ENCODE results near the gene GUCY2D.

The GUCY2D gene

DNA sequence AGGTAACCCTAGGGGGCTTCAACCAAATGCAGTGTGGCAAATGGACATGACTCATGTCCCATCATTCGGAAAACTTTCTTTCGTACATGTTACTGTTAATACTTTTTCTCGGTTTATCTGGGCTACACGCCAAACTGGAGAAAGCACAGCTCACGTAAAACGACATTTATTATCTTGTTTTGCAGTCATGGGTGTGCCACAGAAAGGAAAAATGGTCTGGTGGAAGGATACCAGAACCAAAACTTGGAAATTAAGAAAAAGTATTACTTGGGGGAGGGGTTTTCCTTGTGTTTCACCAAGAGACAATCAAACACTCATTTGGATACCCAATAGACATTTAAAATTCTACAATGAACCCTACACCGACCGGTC lies 60.0 kb downstream of the GUCY2D start:
- no peak for TF ChIP-seq CTCF (IDR thresholded peaks at IDR 0.05)
- H3K27ac ChIP-seq: no peak overlapping the region
- H3K4me3 ChIP-seq (ENCODE audit: low read depth, low read length): peak overlapping the region; percentile 47
- no peaks in the 10 kb centered on the region for H3K9me3 ChIP-seq (ENCODE audit: control insufficient read depth, low read length)
- H3K36me3 ChIP-seq (ENCODE audit: control insufficient read depth, insufficient read depth, low read length): no peaks in the 10 kb centered on the region
- peak overlapping the region; percentile 6 for H2AFZ ChIP-seq
- H3K27me3 ChIP-seq (ENCODE audit: control insufficient read depth, insufficient read depth, low read length): no peaks in the 10 kb centered on the region
- no peak overlapping the region for H3K9ac ChIP-seq
- no peaks in the 10 kb centered on the region for H3K79me2 ChIP-seq
- H3K4me1 ChIP-seq: peaks cover 7% of the 10 kb centered on the region
- peak overlapping the region; percentile 75 for H3K4me2 ChIP-seq (ENCODE audit: low read length)

DNA sequence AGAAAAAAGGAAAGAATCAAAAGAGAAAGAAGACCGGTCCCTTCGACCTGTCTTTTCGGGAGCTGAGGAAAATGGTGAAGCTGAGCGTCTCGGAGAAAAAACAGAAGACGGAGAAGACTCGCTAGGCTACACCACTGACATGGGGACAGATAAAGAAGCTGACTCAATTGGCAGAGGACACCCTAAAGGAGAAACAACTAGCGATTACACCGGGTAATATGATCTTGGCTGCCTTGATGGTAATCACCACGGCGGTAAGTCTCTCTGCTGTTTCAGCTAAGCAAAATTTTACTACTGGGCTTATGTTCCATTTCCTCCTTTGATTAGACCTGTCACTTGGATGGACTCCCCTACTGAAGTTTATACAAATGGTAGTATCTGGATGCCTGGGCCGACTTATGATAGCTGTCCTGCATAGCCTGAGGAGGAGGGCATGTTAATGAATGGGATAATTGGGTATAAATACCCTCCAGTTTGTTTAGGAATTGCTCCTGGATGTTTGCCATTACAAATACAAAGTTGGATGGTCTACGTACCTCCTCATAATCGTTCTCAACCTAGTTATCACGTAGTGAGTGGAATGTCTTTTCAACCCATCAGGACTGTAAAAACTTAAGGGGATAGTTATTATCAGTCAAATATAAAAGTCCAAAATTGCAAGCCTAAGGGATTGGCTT lies 60.5 kb downstream of the GUCY2D start:
- H3K4me2 ChIP-seq (ENCODE audit: low read length): peak overlapping the region; percentile 75
- no peaks in the 10 kb centered on the region for H3K36me3 ChIP-seq (ENCODE audit: control insufficient read depth, insufficient read depth, low read length)
- no peaks in the 10 kb centered on the region for H3K9me3 ChIP-seq (ENCODE audit: control insufficient read depth, low read length)
- H3K9ac ChIP-seq: no peak overlapping the region
- TF ChIP-seq CTCF (IDR thresholded peaks at IDR 0.05): no peak
- H3K27me3 ChIP-seq (ENCODE audit: control insufficient read depth, insufficient read depth, low read length): no peaks in the 10 kb centered on the region
- peak overlapping the region; percentile 6 for H2AFZ ChIP-seq
- H3K79me2 ChIP-seq: no peaks in the 10 kb centered on the region
- H3K4me1 ChIP-seq: peaks cover 7% of the 10 kb centered on the region
- H3K27ac ChIP-seq: no peak overlapping the region
- H3K4me3 ChIP-seq (ENCODE audit: low read depth, low read length): peak overlapping the region; percentile 47

GRCh38 chr17:8063761-8064534 lies 61.5 kb downstream of the GUCY2D start:
- TF ChIP-seq CTCF (IDR thresholded peaks at IDR 0.05): no peak
- H3K36me3 ChIP-seq (ENCODE audit: control insufficient read depth, insufficient read depth, low read length): no peaks in the 10 kb centered on the region
- H3K27ac ChIP-seq: no peak overlapping the region
- H2AFZ ChIP-seq: no peak overlapping the region
- H3K79me2 ChIP-seq: no peaks in the 10 kb centered on the region
- H3K4me3 ChIP-seq (ENCODE audit: low read depth, low read length): no peak overlapping the region
- no peaks in the 10 kb centered on the region for H3K27me3 ChIP-seq (ENCODE audit: control insufficient read depth, insufficient read depth, low read length)
- H3K9ac ChIP-seq: no peak overlapping the region
- no peaks in the 10 kb centered on the region for H3K9me3 ChIP-seq (ENCODE audit: control insufficient read depth, low read length)
- peaks cover 7% of the 10 kb centered on the region for H3K4me1 ChIP-seq
- no peak overlapping the region for H3K4me2 ChIP-seq (ENCODE audit: low read length)

DNA sequence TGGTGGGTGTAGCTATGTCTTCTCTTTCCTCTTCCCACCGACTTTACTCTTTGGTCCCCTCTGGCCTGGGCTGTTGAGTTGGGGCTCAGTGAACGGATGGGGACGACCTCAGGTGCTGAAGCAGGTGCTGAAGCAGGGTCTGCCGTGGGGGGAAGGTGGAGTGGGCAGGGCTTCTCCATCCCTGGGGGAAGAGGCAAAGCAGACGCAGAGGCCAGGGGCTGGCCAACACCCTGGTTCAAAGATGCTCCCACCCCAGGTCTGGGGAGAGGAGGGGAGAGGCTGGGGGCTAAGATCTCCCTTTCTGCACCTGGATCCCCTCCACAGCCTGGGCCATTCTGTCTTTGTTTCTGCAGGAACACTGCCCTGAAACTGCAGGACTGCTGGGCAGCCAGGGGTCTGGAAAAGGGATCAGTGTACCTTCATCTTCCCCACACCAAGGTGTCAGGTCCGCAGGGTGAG lies 62.2 kb downstream of the GUCY2D start:
- no peaks in the 10 kb centered on the region for H3K36me3 ChIP-seq (ENCODE audit: control insufficient read depth, insufficient read depth, low read length)
- H3K4me1 ChIP-seq: peaks cover 7% of the 10 kb centered on the region

More for the DNA sequence above, 62.2 kb downstream of the GUCY2D start:
- Histone ChIP-seq H2AFZ (no peak overlapping the region), H3K9ac (no peak overlapping the region), H3K9me3 (ENCODE audit: control insufficient read depth, low read length) (no peaks in the 10 kb centered on the region), H3K27ac (no peak overlapping the region), H3K4me2 (ENCODE audit: low read length) (no peak overlapping the region), H3K79me2 (no peaks in the 10 kb centered on the region), H3K4me3 (ENCODE audit: low read depth, low read length) (no peak overlapping the region), H3K27me3 (ENCODE audit: control insufficient read depth, insufficient read depth, low read length) (no peaks in the 10 kb centered on the region)
- no peak for TF ChIP-seq CTCF (IDR thresholded peaks at IDR 0.05)

Data from parathyroid adenoma (tissue), 2 donors.